Bronchial epithelial cell (primary cell): ENCODE results near the gene FAM78A. TPM values are rescaled to one million over a fixed set of nuclear protein-coding genes. Genes with fewer than 3 reads are reported as not detected.

Experiments used
- DNase-seq: peaks from one replicate; pipeline ENCODE4 v3.0.0-alpha.2; 2010; ENCODE audit warnings: low read depth
- FAIRE-seq: peaks from 2 replicates; lab custom pipeline; 2011; peaks lifted over from hg19 to GRCh38; lab: Jason Lieb, UNC
- H3K27me3 ChIP-seq: 2 replicates; pipeline ENCODE4 v1.5.1; 2011; ENCODE audit warnings: low read length; ENCODE audit not compliant: control insufficient read depth, insufficient read depth
- H3K36me3 ChIP-seq: 2 replicates; pipeline ENCODE4 v1.5.1; 2011; ENCODE audit warnings: low read length; ENCODE audit not compliant: control insufficient read depth, insufficient read depth
- H3K4me3 ChIP-seq: 2 replicates; pipeline ENCODE4 v1.5.1; 2011; ENCODE audit warnings: mild to moderate bottlenecking, low read depth, low read length, control low read depth
- CTCF ChIP-seq: IDR thresholded peaks from 2 replicates; pipeline ENCODE4 v1.5.1; 2011; ENCODE audit warnings: mild to moderate bottlenecking, moderate library complexity, low read length, control low read depth, inconsistent platforms; ENCODE audit not compliant: insufficient read depth, severe bottlenecking
- total RNA-seq: library from RNA; depleted of rRNA; stranded (reverse); fragments of >200 nt; gene quantifications from 2 replicates; pipeline ENCODE4 v1.2.1, GENCODE V29; 2014

FAM78A gene
- total RNA-seq, 1 donor from 2014 or later = under 0.01 TPM

- no peaks in the 10 kb centered on the region for H3K36me3 ChIP-seq
- H3K4me3 ChIP-seq = no peak overlapping the region
- H3K27me3 ChIP-seq = peaks cover 2% of the 10 kb centered on the region
- FAIRE-seq (no peak), DNase-seq (no peak)
- TF ChIP-seq CTCF = no peak
These were observed 15.5 kb upstream of the FAM78A start for GRCh38 chr9:131291795-131292315.

GRCh38 chr9:131290767-131291370 is 14.6 kb upstream of the FAM78A start:
- no peaks in the 10 kb centered on the region for H3K36me3 ChIP-seq
- peaks cover 2% of the 10 kb centered on the region for H3K27me3 ChIP-seq
- DNase-seq = no peak
- no peak overlapping the region for H3K4me3 ChIP-seq
- no peak for TF ChIP-seq CTCF
- FAIRE-seq = no peak

GRCh38 chr9:131290036-131290766 is 13.9 kb upstream of the FAM78A start:
- no peaks in the 10 kb centered on the region for H3K36me3 ChIP-seq
- DNase-seq (no peak), FAIRE-seq (no peak)
- no peak overlapping the region for H3K4me3 ChIP-seq
- TF ChIP-seq CTCF = no peak
- H3K27me3 ChIP-seq = peaks cover 2% of the 10 kb centered on the region

GRCh38 chr9:131289301-131290035 is 13.2 kb upstream of the FAM78A start, which contains the start of gene PLPP7:
Gene PLPP7, plus strand, starts transcription at chr9:131289723. Its CDS starts 275 bp downstream, at chr9:131289998.
- no peak for TF ChIP-seq CTCF
- H3K36me3 ChIP-seq = no peaks in the 10 kb centered on the region
- H3K4me3 ChIP-seq = no peak within 1 kb of the TSS
- H3K27me3 ChIP-seq = peaks cover 2% of the 10 kb centered on the region
- no peak for DNase-seq
- no peak for FAIRE-seq

- H3K36me3 ChIP-seq = no peaks in the 10 kb centered on the region
- no peak overlapping the region for H3K4me3 ChIP-seq
- TF ChIP-seq CTCF = no peak
- FAIRE-seq = peak; percentile 13
- DNase-seq = no peak
- peaks cover 7% of the 10 kb centered on the region for H3K27me3 ChIP-seq
These were observed 11.9 kb upstream of the FAM78A start for GRCh38 chr9:131288217-131288616.
